Hepatocyte (in vitro differentiated cells): ENCODE data around the gene RPN2.

ENCODE experiments used
- CTCF ChIP-seq: fragments of 200-600 bp; sonication (generic); IDR thresholded peaks from 2 replicates; pipeline ENCODE4 v1.5.1; 2016; ENCODE audit warnings: antibody characterized with exemption, mild to moderate bottlenecking; ENCODE audit not compliant: poor library complexity
- EZH2 ChIP-seq: fragments of 200-600 bp; sonication (generic); IDR thresholded peaks from 2 replicates; pipeline ENCODE4 v1.6.1; 2016; ENCODE audit warnings: antibody characterized with exemption, mild to moderate bottlenecking, borderline replicate concordance
- EZH2phosphoT487 ChIP-seq: fragments of 200-600 bp; sonication (generic); IDR thresholded peaks from one replicate; pipeline ENCODE4 v1.6.1; 2018; ENCODE audit warnings: antibody characterized with exemption, mild to moderate bottlenecking, low read depth, moderate library complexity; ENCODE audit not compliant: unreplicated experiment, severe bottlenecking

GRCh38 chr20:37219751-37220668 lies 40.9 kb downstream of the RPN2 start:
- TF ChIP-seq CTCF = no peak
- no peak for TF ChIP-seq EZH2phosphoT487
- TF ChIP-seq EZH2 = no peak
